Skeletal muscle tissue (tissue), 4 donors: Measurements from ENCODE around the gene TRPM3. TPM values are rescaled to one million over a fixed set of nuclear protein-coding genes. Genes with fewer than 3 reads are reported as not detected.

Experiments used
- H3K27ac ChIP-seq: one replicate; pipeline ENCODE4 v1.7.0; 2013; ENCODE audit warnings: mild to moderate bottlenecking, low read depth, low read length, inconsistent platforms
- H3K27me3 ChIP-seq, 3 donors: one replicate each; pipeline ENCODE4 v1.7.0; 2013; ENCODE audit warnings: low read length in 3 of 3; ENCODE audit not compliant: control insufficient read depth in 3 of 3, insufficient read depth in 3 of 3
- H3K36me3 ChIP-seq, 3 donors: one replicate each; pipeline ENCODE4 v1.7.0; 2013; ENCODE audit warnings: low read length in 3 of 3; ENCODE audit not compliant: control insufficient read depth in 3 of 3, insufficient read depth in 3 of 3
- H3K4me1 ChIP-seq, 3 donors: one replicate each; pipeline ENCODE4 v1.7.0; 2013; ENCODE audit warnings: low read length in 3 of 3, mild to moderate bottlenecking in 3 of 3; ENCODE audit not compliant: control insufficient read depth in 3 of 3, insufficient read depth in 3 of 3
- H3K4me3 ChIP-seq, 3 donors: one replicate each; pipeline ENCODE4 v1.7.0; 2013; ENCODE audit warnings: low read length in 3 of 3
- H3K9ac ChIP-seq, 3 donors: one replicate each; pipeline ENCODE4 v1.7.0; 2013; ENCODE audit warnings: low read length in 3 of 3, mild to moderate bottlenecking in 3 of 3, moderate library complexity in 2 of 3, low read depth in 1 of 3
- H3K9me3 ChIP-seq, 3 donors: one replicate each; pipeline ENCODE4 v1.7.0; 2013; ENCODE audit warnings: low read length in 3 of 3; ENCODE audit not compliant: control insufficient read depth in 3 of 3
- total RNA-seq: library from RNA; depleted of rRNA; stranded (reverse); fragments of >200 nt; gene quantifications from one replicate; pipeline ENCODE4 v1.2.3, GENCODE V29; 2014
- donor health status: Osteomylitis.

TRPM3 gene
- total RNA-seq, 1 donor from 2014 or later = 1.6 TPM

- no peak overlapping the region for H3K4me3 ChIP-seq
- no peaks in the 10 kb centered on the region for H3K27me3 ChIP-seq
- no peak overlapping the region for H3K9ac ChIP-seq
- no peaks in the 10 kb centered on the region for H3K36me3 ChIP-seq
- no peaks in the 10 kb centered on the region for H3K9me3 ChIP-seq
- H3K4me1 ChIP-seq = peaks cover 0 to 3% (median 0%) of the 10 kb centered on the region in 3 donors
- H3K27ac ChIP-seq = no peak overlapping the region
Measured at GRCh38 chr9:70868041-70868440, 253.4 kb downstream of the TRPM3 start.

- H3K9ac ChIP-seq = no peak overlapping the region
- H3K36me3 ChIP-seq = no peaks in the 10 kb centered on the region
- H3K4me3 ChIP-seq = no peak overlapping the region
- no peak overlapping the region for H3K27ac ChIP-seq
- peaks cover 0 to 3% (median 0%) of the 10 kb centered on the region in 3 donors for H3K4me1 ChIP-seq
- H3K9me3 ChIP-seq = no peaks in the 10 kb centered on the region
- no peaks in the 10 kb centered on the region for H3K27me3 ChIP-seq
Measured at GRCh38 chr9:70865471-70865870, 255.9 kb downstream of the TRPM3 start.

GRCh38 chr9:70861797-70862196, 259.6 kb downstream of the TRPM3 start:
- no peak overlapping the region for H3K4me3 ChIP-seq
- no peak overlapping the region for H3K9ac ChIP-seq
- no peaks in the 10 kb centered on the region for H3K36me3 ChIP-seq
- H3K9me3 ChIP-seq = no peaks in the 10 kb centered on the region
- no peak overlapping the region for H3K27ac ChIP-seq
- H3K27me3 ChIP-seq = no peaks in the 10 kb centered on the region
- no peaks in the 10 kb centered on the region for H3K4me1 ChIP-seq

GRCh38 chr9:70861376-70861775, 260.0 kb downstream of the TRPM3 start:
- Histone ChIP-seq H3K36me3 (no peaks in the 10 kb centered on the region), H3K9ac (no peak overlapping the region), H3K27ac (no peak overlapping the region), H3K9me3 (no peaks in the 10 kb centered on the region), H3K4me1 (no peaks in the 10 kb centered on the region), H3K27me3 (no peaks in the 10 kb centered on the region), H3K4me3 (no peak overlapping the region)

GRCh38 chr9:70859694-70860093, 261.7 kb downstream of the TRPM3 start:
- no peak overlapping the region for H3K27ac ChIP-seq
- no peaks in the 10 kb centered on the region for H3K9me3 ChIP-seq
- H3K4me3 ChIP-seq = no peak overlapping the region

GRCh38 chr9:70856411-70856810, 265.0 kb downstream of the TRPM3 start:
- no peak overlapping the region for H3K4me3 ChIP-seq

More at GRCh38 chr9:70859694-70860093, 261.7 kb downstream of the TRPM3 start:
- no peaks in the 10 kb centered on the region for H3K4me1 ChIP-seq
- no peak overlapping the region for H3K9ac ChIP-seq
- no peaks in the 10 kb centered on the region for H3K36me3 ChIP-seq
- no peaks in the 10 kb centered on the region for H3K27me3 ChIP-seq

GRCh38 chr9:70852711-70853240, 268.6 kb downstream of the TRPM3 start:
- no peaks in the 10 kb centered on the region for H3K36me3 ChIP-seq
- no peaks in the 10 kb centered on the region for H3K4me1 ChIP-seq
- no peak overlapping the region for H3K9ac ChIP-seq
- H3K27me3 ChIP-seq = no peaks in the 10 kb centered on the region
- H3K4me3 ChIP-seq = no peak overlapping the region
- peaks cover 0 to 1% (median 0%) of the 10 kb centered on the region in 3 donors for H3K9me3 ChIP-seq
- no peak overlapping the region for H3K27ac ChIP-seq

More at GRCh38 chr9:70856411-70856810, 265.0 kb downstream of the TRPM3 start:
- Histone ChIP-seq H3K4me1 (no peaks in the 10 kb centered on the region), H3K9me3 (no peaks in the 10 kb centered on the region), H3K27ac (no peak overlapping the region), H3K36me3 (no peaks in the 10 kb centered on the region), H3K9ac (no peak overlapping the region), H3K27me3 (no peaks in the 10 kb centered on the region)

GRCh38 chr9:70840266-70840665, 281.2 kb downstream of the TRPM3 start:
- Histone ChIP-seq H3K27me3 (no peaks in the 10 kb centered on the region), H3K36me3 (no peaks in the 10 kb centered on the region), H3K27ac (no peak overlapping the region), H3K4me1 (no peaks in the 10 kb centered on the region), H3K4me3 (no peak overlapping the region), H3K9me3 (no peaks in the 10 kb centered on the region), H3K9ac (no peak overlapping the region)

GRCh38 chr9:70835323-70835722, 286.1 kb downstream of the TRPM3 start:
- no peak overlapping the region for H3K9ac ChIP-seq
- H3K4me1 ChIP-seq = no peaks in the 10 kb centered on the region
- no peaks in the 10 kb centered on the region for H3K36me3 ChIP-seq

GRCh38 chr9:70832492-70832891, 288.9 kb downstream of the TRPM3 start:
- no peaks in the 10 kb centered on the region for H3K9me3 ChIP-seq
- H3K4me3 ChIP-seq = no peak overlapping the region
- H3K4me1 ChIP-seq = no peaks in the 10 kb centered on the region
- no peaks in the 10 kb centered on the region for H3K36me3 ChIP-seq
- no peaks in the 10 kb centered on the region for H3K27me3 ChIP-seq
- no peak overlapping the region for H3K27ac ChIP-seq
- no peak overlapping the region for H3K9ac ChIP-seq

More at GRCh38 chr9:70835323-70835722, 286.1 kb downstream of the TRPM3 start:
- no peaks in the 10 kb centered on the region for H3K9me3 ChIP-seq
- H3K27ac ChIP-seq = no peak overlapping the region
- no peaks in the 10 kb centered on the region for H3K27me3 ChIP-seq
- H3K4me3 ChIP-seq = no peak overlapping the region
